ENCODE data around the gene TUBGCP4. TPM values are rescaled to one million over a fixed set of nuclear protein-coding genes. Genes with fewer than 3 reads are reported as not detected.
A peak's percentile ranks its signal among the peaks of the same experiment; 100 is the strongest.

The TUBGCP4 gene
- total and polyA plus RNA-seq, 8 donors: 2.6 to 50.4 (median 10.1) TPM

GRCh38 chr15:43423793-43424192 is 52.9 kb downstream of the TUBGCP4 start:
- no peak for DNase-seq

GRCh38 chr15:43429687-43430086 is 58.8 kb downstream of the TUBGCP4 start:
- H3K27me3 ChIP-seq: no peaks in the 10 kb centered on the region
- H3K9me3 ChIP-seq: no peaks in the 10 kb centered on the region
- TF ChIP-seq POLR2AphosphoS5 (IDR thresholded peaks at IDR 0.05): no peak
- no peak for TF ChIP-seq POLR2A (IDR thresholded peaks at IDR 0.05)
- TF ChIP-seq EP300 (IDR thresholded peaks at IDR 0.05): no peak
- no peak for TF ChIP-seq CTCF (IDR thresholded peaks at IDR 0.05)
- H3K27ac ChIP-seq: no peak overlapping the region
- peaks cover 17 to 92% (median 87%) of the 10 kb centered on the region in 4 donors for H3K36me3 ChIP-seq
- no peaks in the 10 kb centered on the region for H3K4me1 ChIP-seq
- peak in 1 of 2 donors; percentile 5 for DNase-seq
- WGBS, 5 donors: 59 to 74% (median 66%) methylated on average over 3 of the region's 3 CpGs
- intact Hi-C loops (cut with DNase I; ENCODE audit: low total_unique reads): no loop called here
- no peak overlapping the region for H3K4me3 ChIP-seq

More at GRCh38 chr15:43423793-43424192, 52.9 kb downstream of the TUBGCP4 start:
- 92 to 98% (median 96%) methylated on average over 3 of the region's 3 CpGs for WGBS, 5 donors
- intact Hi-C loops (cut with DNase I; ENCODE audit: low total_unique reads): no loop called here
- Histone ChIP-seq H3K36me3 (peaks cover 34 to 94% (median 92%) of the 10 kb centered on the region in 4 donors), H3K4me1 (no peaks in the 10 kb centered on the region), H3K27ac (no peak overlapping the region), H3K27me3 (no peaks in the 10 kb centered on the region), H3K9me3 (no peaks in the 10 kb centered on the region), H3K4me3 (no peak overlapping the region)
- TF ChIP-seq EP300 (IDR thresholded peaks at IDR 0.05) (no peak), CTCF (IDR thresholded peaks at IDR 0.05) (no peak), POLR2A (IDR thresholded peaks at IDR 0.05) (no peak), POLR2AphosphoS5 (IDR thresholded peaks at IDR 0.05) (no peak)

GRCh38 chr15:43433165-43433564 is 62.3 kb downstream of the TUBGCP4 start:
- TF ChIP-seq CTCF (IDR thresholded peaks at IDR 0.05) (no peak), POLR2A (IDR thresholded peaks at IDR 0.05) (no peak), EP300 (IDR thresholded peaks at IDR 0.05) (no peak), POLR2AphosphoS5 (IDR thresholded peaks at IDR 0.05) (no peak)

GRCh38 chr15:43433661-43434303 is 62.9 kb downstream of the TUBGCP4 start:
- no peak for DNase-seq
- H3K36me3 ChIP-seq: peaks cover 20 to 89% (median 83%) of the 10 kb centered on the region in 4 donors
- intact Hi-C loops (cut with DNase I; ENCODE audit: low total_unique reads): no loop called here
- H3K4me1 ChIP-seq: no peaks in the 10 kb centered on the region
- WGBS, 5 donors: 70 to 82% (median 78%) methylated on average over 3 of the region's 3 CpGs
- H3K4me3 ChIP-seq: no peak overlapping the region
- H3K27ac ChIP-seq: no peak overlapping the region
- TF ChIP-seq CTCF (IDR thresholded peaks at IDR 0.05): no peak
- TF ChIP-seq EP300 (IDR thresholded peaks at IDR 0.05): no peak
- no peak for TF ChIP-seq POLR2AphosphoS5 (IDR thresholded peaks at IDR 0.05)
- TF ChIP-seq POLR2A (IDR thresholded peaks at IDR 0.05): no peak
- no peaks in the 10 kb centered on the region for H3K27me3 ChIP-seq
- no peaks in the 10 kb centered on the region for H3K9me3 ChIP-seq

More at GRCh38 chr15:43433165-43433564, 62.3 kb downstream of the TUBGCP4 start:
- no peak for DNase-seq
- Histone ChIP-seq H3K27me3 (no peaks in the 10 kb centered on the region), H3K9me3 (no peaks in the 10 kb centered on the region), H3K36me3 (peaks cover 19 to 85% (median 82%) of the 10 kb centered on the region in 4 donors), H3K4me1 (no peaks in the 10 kb centered on the region), H3K4me3 (no peak overlapping the region), H3K27ac (no peak overlapping the region)
- intact Hi-C loops (cut with DNase I; ENCODE audit: low total_unique reads): no loop called here
- 84 to 89% (median 87%) methylated on average over 4 of the region's 4 CpGs for WGBS, 5 donors

Data from stomach (tissue), 9 donors.